Subcutaneous adipose tissue (tissue), 4 donors: ENCODE results near the gene TCF4. TPM values are rescaled to one million over a fixed set of nuclear protein-coding genes. Genes with fewer than 3 reads are reported as not detected.

ENCODE experiments used
- total RNA-seq, 4 donors: library from RNA; depleted of rRNA; stranded (reverse); fragments of >200 nt; gene quantifications; one replicate each; pipeline ENCODE4 v1.1.0, GENCODE V29; 2016
- TF ChIP-seq, protein P1 (sequence below): fragments of 450-650 bp; IDR thresholded peaks from one replicate; pipeline ENCODE4 v1.5.1; 2016; ENCODE audit warnings: low read depth, mild to moderate bottlenecking, control low read depth, antibody characterized with exemption, moderate library complexity

Gene TCF4
- total RNA-seq, 4 donors from 2014 or later, result 110 to 250 (median 170) TPM

DNA sequence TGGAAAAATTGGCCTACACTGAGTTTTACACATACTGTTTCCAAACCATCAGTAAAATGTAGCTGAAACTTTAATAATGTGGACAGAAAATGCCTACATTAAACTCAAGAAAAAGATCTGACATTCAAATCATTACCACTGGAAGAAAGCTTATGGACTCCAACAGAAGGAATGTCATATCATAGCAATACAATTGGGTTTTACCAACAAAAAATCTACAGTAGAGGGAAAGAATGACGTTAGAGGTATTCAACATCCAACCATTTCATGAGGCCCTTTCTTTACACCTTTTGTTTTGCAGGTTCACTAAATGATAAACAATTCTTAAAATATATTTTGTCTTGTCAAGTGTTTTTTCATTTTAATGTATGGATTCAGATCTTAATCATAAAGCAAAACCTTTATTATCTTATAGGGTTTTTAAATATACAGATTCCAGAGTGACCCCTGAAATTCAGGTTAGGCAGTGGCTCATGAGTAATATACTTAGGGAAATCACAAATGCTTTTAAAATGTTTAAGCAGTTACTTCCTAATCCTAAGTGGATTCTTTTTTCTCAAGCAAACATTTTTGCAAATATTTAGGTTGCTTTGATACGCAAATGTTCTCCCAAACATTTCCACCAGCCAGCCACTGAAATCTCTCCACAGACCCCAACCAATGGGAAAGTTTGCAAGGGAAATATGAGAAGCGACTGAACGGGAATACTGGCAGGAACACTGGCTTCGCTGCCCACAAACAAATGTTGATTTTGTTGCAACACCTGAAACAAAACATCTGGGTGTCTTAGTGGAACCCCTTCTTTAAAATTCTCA, 168.7 kb downstream of the TCF4 start:
- TF ChIP-seq, protein P1, sequence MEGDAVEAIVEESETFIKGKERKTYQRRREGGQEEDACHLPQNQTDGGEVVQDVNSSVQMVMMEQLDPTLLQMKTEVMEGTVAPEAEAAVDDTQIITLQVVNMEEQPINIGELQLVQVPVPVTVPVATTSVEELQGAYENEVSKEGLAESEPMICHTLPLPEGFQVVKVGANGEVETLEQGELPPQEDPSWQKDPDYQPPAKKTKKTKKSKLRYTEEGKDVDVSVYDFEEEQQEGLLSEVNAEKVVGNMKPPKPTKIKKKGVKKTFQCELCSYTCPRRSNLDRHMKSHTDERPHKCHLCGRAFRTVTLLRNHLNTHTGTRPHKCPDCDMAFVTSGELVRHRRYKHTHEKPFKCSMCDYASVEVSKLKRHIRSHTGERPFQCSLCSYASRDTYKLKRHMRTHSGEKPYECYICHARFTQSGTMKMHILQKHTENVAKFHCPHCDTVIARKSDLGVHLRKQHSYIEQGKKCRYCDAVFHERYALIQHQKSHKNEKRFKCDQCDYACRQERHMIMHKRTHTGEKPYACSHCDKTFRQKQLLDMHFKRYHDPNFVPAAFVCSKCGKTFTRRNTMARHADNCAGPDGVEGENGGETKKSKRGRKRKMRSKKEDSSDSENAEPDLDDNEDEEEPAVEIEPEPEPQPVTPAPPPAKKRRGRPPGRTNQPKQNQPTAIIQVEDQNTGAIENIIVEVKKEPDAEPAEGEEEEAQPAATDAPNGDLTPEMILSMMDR, result no peak

DNA sequence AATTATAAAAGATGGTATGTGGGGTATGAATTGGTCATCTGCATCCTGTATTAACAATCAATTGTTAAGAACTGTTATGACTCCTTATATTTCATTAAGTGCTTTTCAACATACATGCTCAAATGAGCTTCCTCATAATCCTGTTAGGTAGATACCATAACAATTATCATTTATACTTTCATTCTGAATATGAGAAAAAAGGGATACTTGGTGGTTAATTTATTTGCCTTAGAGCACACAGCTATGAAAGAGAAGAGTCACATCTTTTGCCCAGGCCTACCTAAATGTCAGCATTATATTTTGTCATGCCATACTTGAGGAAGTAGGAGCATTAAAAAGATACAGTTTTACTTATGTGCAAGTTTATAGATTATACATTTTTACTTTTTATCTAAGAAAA, 169.6 kb downstream of the TCF4 start:
- TF ChIP-seq, protein P1, result no peak

DNA sequence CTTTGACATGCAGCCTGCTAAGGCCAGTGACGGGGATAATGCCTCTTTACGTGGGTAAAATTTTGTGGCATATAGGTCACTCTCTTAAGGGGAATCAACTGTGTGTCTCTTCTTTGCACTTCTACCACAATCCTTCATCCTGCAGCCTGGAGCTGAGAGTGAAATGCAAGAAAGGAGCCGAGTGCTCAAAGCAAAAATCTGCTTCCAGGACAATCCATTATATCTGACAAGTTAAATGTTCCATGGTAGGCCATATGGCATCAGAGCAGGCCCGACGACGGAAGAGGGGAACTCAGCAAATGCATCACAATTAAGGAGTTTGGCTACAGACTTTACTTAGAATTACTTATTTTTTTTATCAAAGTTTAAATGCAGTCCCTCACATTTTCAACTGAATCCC, 171.2 kb downstream of the TCF4 start:
- TF ChIP-seq, protein P1, result no peak

DNA sequence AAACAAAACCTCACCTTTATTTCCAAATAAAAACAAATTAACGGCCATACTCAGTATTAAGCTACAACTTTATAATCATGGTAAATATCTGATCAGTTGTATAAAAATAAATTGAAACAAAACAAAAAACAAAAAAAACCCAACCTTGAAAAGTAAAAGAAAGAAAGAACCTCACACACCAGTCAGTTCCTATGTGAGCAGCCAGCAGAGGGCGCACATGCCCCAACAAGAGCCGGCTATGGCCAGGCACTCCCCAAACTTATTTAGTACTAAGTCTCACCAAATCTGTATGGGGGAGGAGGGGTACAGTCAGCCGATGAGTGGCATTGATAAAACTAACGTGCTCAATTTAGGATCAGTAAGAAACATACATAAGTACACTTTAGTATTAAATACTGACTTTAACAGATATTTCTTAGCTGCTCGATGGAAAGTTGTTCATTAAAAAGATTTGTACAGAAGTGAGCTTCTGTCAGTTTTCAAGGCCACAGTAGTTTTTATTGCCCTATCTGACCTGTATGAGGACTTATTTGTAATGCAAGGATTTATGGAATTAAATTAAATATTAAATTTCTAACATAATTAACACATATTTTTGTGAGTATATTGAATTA, 172.6 kb downstream of the TCF4 start:
- TF ChIP-seq, protein P1, result no peak

DNA sequence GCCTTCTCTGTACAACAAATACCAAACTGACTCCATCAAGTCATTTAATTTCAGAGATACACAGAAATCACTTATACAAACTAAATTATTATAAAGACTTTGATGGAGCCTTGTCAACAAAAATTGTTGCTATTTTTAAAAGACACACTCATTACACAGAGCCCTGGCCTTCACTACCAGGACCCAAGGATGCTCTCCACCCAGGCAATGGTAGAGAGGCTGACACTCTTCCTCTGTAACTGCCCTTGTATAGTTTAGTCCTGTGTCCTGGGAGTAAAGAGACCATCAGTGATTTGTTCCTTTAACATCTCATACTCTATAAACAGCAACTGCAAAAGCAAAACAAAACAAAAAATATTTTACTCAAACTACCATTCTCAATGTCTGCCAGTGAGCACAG, 173.5 kb downstream of the TCF4 start:
- TF ChIP-seq, protein P1, result no peak

DNA sequence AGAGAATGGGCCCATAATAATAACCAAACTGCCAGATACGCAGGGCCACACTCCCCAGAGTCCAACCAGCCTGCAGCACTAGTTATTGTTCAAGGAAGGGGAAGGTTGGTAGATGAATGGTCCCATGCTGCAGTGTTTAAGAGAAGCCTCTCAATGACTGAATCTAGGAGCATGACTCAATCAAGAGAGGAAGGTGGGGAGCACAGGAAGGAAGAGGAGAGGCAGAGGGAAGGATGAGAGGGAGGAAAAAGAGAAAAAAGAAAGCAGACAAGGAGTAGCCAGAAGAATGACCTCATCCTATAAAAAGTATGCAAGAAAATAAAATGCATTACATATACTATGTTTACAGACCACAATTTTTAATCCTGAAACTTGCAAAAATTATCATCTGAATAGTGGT, 174.5 kb downstream of the TCF4 start:
- TF ChIP-seq, protein P1, result no peak

DNA sequence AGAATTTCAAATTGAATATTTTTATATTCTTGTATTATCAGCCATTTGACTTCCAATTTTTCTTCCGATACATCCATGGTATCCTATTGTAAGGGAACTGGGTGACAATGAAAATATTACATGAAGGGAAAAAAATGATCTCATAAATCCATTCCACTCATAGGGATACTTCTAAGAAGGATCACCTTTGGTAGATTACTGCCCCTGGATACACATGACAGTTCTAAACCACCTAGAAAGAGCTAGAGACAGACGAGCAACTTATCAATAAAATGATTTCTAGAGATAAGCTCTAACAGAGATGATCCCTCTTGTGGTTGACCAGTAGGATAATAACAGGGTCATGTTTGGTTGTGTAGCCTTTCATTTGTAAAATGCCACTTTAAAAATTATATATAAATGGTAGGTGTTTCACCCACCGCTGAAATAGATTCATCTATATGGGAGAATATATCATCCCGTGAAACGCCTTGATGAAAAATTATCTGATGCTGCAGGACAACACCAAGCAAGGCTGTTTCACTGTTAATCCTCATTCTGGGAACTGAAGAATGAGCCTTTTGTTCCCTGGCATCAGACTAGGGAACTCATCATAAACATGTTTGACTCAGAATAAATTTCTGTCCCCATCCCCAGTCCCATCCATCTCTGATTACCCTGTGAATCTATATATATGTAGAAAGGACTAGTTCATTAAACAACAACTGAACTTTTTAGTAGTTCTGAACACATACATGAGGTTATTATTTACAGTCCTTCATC, 180.0 kb downstream of the TCF4 start:
- TF ChIP-seq, protein P1, result no peak
